ENCODE measurements around the gene HIPK2. TPM values are rescaled to one million over a fixed set of nuclear protein-coding genes. Genes with fewer than 3 reads are reported as not detected.

The HIPK2 gene
- total RNA-seq, 6 donors from 2014 or later = 38.6 to 59.6 (median 45.9) TPM

DNA sequence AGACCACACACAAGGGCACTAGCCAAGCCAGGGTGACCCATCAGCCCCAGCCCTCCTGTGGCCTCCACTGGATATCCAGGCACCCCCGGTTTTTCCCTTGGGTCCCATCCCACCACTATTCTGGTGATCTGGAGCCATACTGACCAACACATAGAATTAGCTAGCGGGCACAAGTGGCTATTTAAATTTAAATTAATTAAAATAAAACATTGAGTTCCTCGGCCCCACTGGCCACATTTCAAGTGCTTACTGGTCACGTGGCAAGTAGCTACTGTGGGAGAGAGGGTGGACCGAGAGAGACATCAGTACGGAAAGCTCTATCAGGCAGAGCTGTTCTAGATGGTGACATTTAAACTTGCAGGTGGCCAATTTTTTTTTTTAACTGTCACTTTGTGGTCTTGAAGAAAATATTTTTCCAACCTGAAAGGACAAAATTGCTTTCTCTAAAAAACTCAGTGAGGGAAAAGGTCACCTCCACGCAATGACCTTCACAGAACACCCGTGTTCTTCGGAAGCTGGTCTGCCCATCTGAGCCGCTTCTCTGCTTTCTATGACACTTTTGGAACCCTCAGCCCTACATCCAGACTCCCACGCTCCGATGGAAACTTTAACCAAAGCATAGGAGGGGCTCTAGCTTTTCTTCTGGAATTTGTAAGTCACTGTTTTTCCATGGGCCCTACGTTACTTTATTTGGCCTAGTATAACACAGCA lies 30.0 kb downstream of the HIPK2 start:
- no peaks in the 10 kb centered on the region for H3K27me3 ChIP-seq
- no peak for DNase-seq
- TF ChIP-seq, protein P1, sequence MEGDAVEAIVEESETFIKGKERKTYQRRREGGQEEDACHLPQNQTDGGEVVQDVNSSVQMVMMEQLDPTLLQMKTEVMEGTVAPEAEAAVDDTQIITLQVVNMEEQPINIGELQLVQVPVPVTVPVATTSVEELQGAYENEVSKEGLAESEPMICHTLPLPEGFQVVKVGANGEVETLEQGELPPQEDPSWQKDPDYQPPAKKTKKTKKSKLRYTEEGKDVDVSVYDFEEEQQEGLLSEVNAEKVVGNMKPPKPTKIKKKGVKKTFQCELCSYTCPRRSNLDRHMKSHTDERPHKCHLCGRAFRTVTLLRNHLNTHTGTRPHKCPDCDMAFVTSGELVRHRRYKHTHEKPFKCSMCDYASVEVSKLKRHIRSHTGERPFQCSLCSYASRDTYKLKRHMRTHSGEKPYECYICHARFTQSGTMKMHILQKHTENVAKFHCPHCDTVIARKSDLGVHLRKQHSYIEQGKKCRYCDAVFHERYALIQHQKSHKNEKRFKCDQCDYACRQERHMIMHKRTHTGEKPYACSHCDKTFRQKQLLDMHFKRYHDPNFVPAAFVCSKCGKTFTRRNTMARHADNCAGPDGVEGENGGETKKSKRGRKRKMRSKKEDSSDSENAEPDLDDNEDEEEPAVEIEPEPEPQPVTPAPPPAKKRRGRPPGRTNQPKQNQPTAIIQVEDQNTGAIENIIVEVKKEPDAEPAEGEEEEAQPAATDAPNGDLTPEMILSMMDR (IDR thresholded peaks at IDR 0.05) = no peak
- TF ChIP-seq EP300 (IDR thresholded peaks at IDR 0.05) (no peak), POLR2A (IDR thresholded peaks at IDR 0.05) (no peak)
- WGBS, 2 donors = 91 to 92% methylated on average over 13 of the region's 13 CpGs
- H3K4me1 ChIP-seq = peaks cover 38 to 69% (median 50%) of the 10 kb centered on the region in 4 donors
- H3K36me3 ChIP-seq = no peaks in the 10 kb centered on the region
- H3K27ac ChIP-seq = peak overlapping the region in 3 of 4 donors; percentile 5 to 23 (median 9)
- no peaks in the 10 kb centered on the region for H3K9me3 ChIP-seq
- ATAC-seq (ENCODE audit: low FRiP score in 2 of 2) = no peak
- H3K4me3 ChIP-seq = no peak overlapping the region

DNA sequence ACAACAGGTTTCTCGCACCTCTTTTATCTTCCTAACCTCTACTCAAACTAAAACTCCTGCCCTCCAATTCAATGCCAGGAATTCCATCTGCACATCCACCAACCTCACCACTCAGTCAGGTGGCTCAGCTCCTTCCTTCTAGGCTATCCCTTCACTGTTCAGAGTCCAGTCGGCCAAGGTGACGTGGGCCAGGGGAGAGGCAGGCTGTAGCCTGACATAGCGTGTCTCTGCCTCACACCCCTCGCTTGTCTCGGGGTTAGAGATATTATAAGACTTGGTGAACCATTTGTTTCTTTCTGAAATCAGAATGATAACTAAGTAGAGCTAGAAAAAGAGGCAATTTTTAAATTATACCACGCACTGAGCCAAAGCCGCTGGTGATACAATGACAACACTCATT lies 31.1 kb downstream of the HIPK2 start:
- no peak for TF ChIP-seq POLR2AphosphoS5 (IDR thresholded peaks at IDR 0.05)
- TF ChIP-seq, protein P1 (IDR thresholded peaks at IDR 0.05) = no peak
- Histone ChIP-seq H3K27ac (no peak overlapping the region), H3K4me1 (peaks cover 35 to 58% (median 44%) of the 10 kb centered on the region in 4 donors), H3K27me3 (no peaks in the 10 kb centered on the region), H3K4me3 (no peak overlapping the region), H3K9me3 (no peaks in the 10 kb centered on the region), H3K36me3 (no peaks in the 10 kb centered on the region)
- DNase-seq (no peak), ATAC-seq (ENCODE audit: low FRiP score in 2 of 2) (no peak)
- 93 to 96% methylated on average over 8 of the region's 8 CpGs for WGBS, 2 donors

DNA sequence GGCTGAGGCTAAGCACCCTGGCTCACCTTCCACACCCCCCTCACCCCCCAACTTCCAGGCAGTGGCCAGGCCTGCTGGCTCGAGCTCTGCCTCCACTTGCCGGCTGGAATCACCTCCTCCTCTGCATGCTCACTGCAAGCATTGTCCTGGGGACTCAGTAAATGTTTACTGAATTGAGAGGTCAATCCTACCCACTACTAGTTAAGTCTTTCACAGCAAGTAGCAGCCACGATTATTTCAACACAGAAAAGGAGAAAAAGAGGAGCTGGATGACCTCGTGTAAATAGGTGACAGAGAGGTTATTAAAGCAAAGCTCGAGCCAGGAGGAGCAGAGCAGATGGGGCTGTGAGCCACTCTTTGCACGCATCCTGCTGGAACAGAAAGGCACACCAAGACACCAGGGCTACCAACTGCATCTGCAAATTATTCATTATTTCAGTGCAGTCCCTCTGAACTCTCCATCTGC lies 32.1 kb downstream of the HIPK2 start:
- WGBS, 2 donors = 28 to 37% methylated on average over 6 of the region's 6 CpGs
- Histone ChIP-seq H3K4me1 (peaks cover 41 to 64% (median 46%) of the 10 kb centered on the region in 4 donors), H3K27ac (peak overlapping the region in 1 of 4 donors; percentile 1), H3K27me3 (no peaks in the 10 kb centered on the region), H3K36me3 (no peaks in the 10 kb centered on the region), H3K9me3 (no peaks in the 10 kb centered on the region), H3K4me3 (no peak overlapping the region)
- ATAC-seq (ENCODE audit: low FRiP score in 2 of 2) (peak in 1 of 2 donors; percentile 31), DNase-seq (no peak)
- TF ChIP-seq POLR2A (IDR thresholded peaks at IDR 0.05) (no peak), POLR2AphosphoS5 (IDR thresholded peaks at IDR 0.05) (no peak), EP300 (IDR thresholded peaks at IDR 0.05) (no peak)
- TF ChIP-seq, protein P1 (IDR thresholded peaks at IDR 0.05) = no peak

DNA sequence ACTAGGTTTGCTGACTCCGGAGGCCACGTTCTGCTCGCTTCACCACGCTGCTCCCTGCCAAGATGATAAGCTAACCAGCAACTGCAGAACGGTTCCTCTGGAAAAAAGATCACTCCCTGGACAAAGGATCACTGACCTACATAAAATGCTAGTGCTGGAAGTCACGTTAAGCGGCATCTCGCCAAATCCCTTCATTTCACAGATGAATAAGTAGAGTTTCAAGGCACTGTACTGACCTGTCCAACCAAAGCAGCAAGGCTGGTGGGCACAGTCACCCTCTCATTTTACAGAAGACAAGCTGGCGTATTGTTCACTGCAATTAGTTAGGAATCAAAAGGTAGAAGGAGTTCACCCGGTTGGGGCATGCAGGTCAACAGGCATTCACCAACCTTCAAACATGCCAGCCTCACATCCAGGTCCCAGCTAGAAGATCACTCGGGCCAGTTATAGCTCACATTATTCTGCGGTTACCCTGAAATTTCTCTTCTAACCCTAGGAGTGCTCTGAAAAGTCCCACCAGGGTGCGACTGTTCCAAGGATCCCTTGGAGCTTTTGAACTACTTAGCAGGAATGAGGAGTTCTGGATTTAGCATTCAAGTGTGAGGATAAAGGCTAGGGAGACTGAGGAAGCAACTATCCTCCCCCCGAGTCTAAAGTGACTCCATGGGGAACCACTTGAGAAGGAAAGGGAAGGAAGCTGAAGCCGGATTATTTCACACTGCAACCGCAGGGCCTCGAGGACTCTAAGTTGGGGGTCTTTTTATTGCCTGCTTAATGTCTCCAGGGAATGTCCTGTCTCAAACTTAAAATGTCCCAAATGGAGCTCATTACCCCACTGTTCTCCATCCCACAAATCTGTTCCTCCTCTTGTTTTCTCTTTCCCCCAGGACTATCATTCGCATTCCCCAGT lies 32.8 kb downstream of the HIPK2 start:
- H3K27ac ChIP-seq = peak overlapping the region in 1 of 4 donors; percentile 1
- TF ChIP-seq EP300 (IDR thresholded peaks at IDR 0.05) = no peak
- no peak for TF ChIP-seq POLR2A (IDR thresholded peaks at IDR 0.05)
- TF ChIP-seq, protein P1 (IDR thresholded peaks at IDR 0.05) = no peak
- TF ChIP-seq POLR2AphosphoS5 (IDR thresholded peaks at IDR 0.05) = no peak
- no peaks in the 10 kb centered on the region for H3K27me3 ChIP-seq
- WGBS, 2 donors = 82 to 83% methylated on average over 16 to 18 of the region's 18 CpGs
- no peak overlapping the region for H3K4me3 ChIP-seq
- no peaks in the 10 kb centered on the region for H3K36me3 ChIP-seq
- no peaks in the 10 kb centered on the region for H3K9me3 ChIP-seq
- H3K4me1 ChIP-seq = peaks cover 46 to 70% (median 52%) of the 10 kb centered on the region in 4 donors
- ATAC-seq (ENCODE audit: low FRiP score in 2 of 2) = no peak
- DNase-seq = no peak
